ENCODE measurements around the gene CPA5. TPM values are rescaled to one million over a fixed set of nuclear protein-coding genes. Genes with fewer than 3 reads are reported as not detected.
A peak's percentile ranks its signal among the peaks of the same experiment; 100 is the strongest.

CPA5 gene
- total and polyA plus RNA-seq, 2 of the 8 experiments (the other 6 are each of a cell fraction or from before 2014, with no cell fraction given): 0.12 TPM; not detected in 1

GRCh38 chr7:130352194-130353074, 7.8 kb downstream of the CPA5 start:
- Histone ChIP-seq H4K91ac (replicated peaks; ENCODE audit: insufficient read length, low read length) (no peak overlapping the region), H2AK5ac (ENCODE audit: low read depth, low read length) (no peak overlapping the region), H3K4me2 (ENCODE audit: insufficient read depth in 1 of 2, low read depth in 2 of 2, low read length in 2 of 2) (no peak overlapping the region), H2AFZ (ENCODE audit: low read length) (peak overlapping the region; percentile 67), H2BK15ac (ENCODE audit: low read length) (0 out of 2 replicates have a peak overlapping the region, but pooled peaks have one; percentile 29), H4K20me1 (replicated peaks in 1 of 2; ENCODE audit: control insufficient read depth in 1 of 2, insufficient read depth in 2 of 2, low read length in 2 of 2) (no peaks in the 10 kb centered on the region), H3K4me3 (ENCODE audit: extremely low read depth in 1 of 4, insufficient read depth in 2 of 4, low read depth in 3 of 4, low read length in 4 of 4) (no peak overlapping the region), H3K27me3 (replicated peaks in 1 of 4; ENCODE audit: control insufficient read depth in 3 of 4, extremely low read depth in 1 of 4, insufficient read depth in 3 of 4, low read length in 3 of 4) (no peaks in the 10 kb centered on the region), H3K9ac (replicated peaks in 1 of 4; ENCODE audit: extremely low read depth in 1 of 4, low read depth in 3 of 4, low read length in 3 of 4) (no peak overlapping the region), H3K27ac (ENCODE audit: low read depth, low read length) (no peak overlapping the region), H2BK5ac (ENCODE audit: low read depth, low read length) (no peak overlapping the region), H2BK120ac (replicated peaks; ENCODE audit: low read depth, low read length) (no peak overlapping the region), H3K14ac (ENCODE audit: insufficient read length) (no peak overlapping the region), H3K23ac (ENCODE audit: insufficient read length) (no peak overlapping the region), H4K5ac (ENCODE audit: insufficient read length, low read depth, low read length) (no peak overlapping the region), H2BK12ac (ENCODE audit: low read depth, low read length) (peak overlapping the region; percentile 68; the same call in 1 of the 2 replicates), H3K9me3 (ENCODE audit: insufficient read depth in 2 of 2, low read depth in 1 of 2, low read length in 1 of 2) (no peaks in the 10 kb centered on the region), H2BK20ac (ENCODE audit: low read length) (0 out of 2 replicates have a peak overlapping the region, but pooled peaks have one; percentile 72), H3K4ac (replicated peaks; ENCODE audit: insufficient read length, low read depth, low read length) (no peak overlapping the region), H3K23me2 (ENCODE audit: low read depth, low read length) (no peaks in the 10 kb centered on the region), H3K36me3 (ENCODE audit: control insufficient read depth in 2 of 4, insufficient read depth in 4 of 4, low read length in 3 of 4) (no peaks in the 10 kb centered on the region), H3K79me2 (ENCODE audit: control insufficient read depth in 1 of 2, insufficient read depth in 2 of 2, low read length in 2 of 2) (no peaks in the 10 kb centered on the region), H3K56ac (replicated peaks; ENCODE audit: insufficient read length, low read depth, low read length) (no peak overlapping the region), H3K18ac (ENCODE audit: extremely low read depth, low read length) (no peak overlapping the region), H3K4me1 (replicated peaks in 1 of 4; ENCODE audit: control insufficient read depth in 3 of 4, insufficient read depth in 4 of 4, low read length in 3 of 4) (peaks cover 5 to 24% (median 17%) of the 10 kb centered on the region in 4 experiments), H4K8ac (ENCODE audit: extremely low read depth, insufficient read depth, low read length) (peak overlapping the region; percentile 59; the same call in 1 of the 2 replicates), H3K79me1 (ENCODE audit: low read depth, low read length) (no peaks in the 10 kb centered on the region)
- POLR2A ChIA-PET (ENCODE audit: partially characterized antibody): no interaction called here
- FAIRE-seq (no peak), DNase-seq (ENCODE audit: low read depth in 1 of 2, low spot score in 2 of 2) (no peak)
- TF ChIP-seq CEBPB (IDR thresholded peaks at IDR 0.05; ENCODE audit: low read depth, low read length): no peak
- WGBS, 2 experiments (ENCODE audit: extremely low coverage in 1 of 2, insufficient coverage in 1 of 2, insufficient read length in 1 of 2, insufficient replicate concordance in 2 of 2, low coverage in 1 of 2, low lambda C conversion rate in 2 of 2, missing lambda C conversion rate in 1 of 2): 83% methylated on average over 16 of the region's 20 CpGs; no CpG with 5 or more reads in 1 of the 2 experiments
- CTCF ChIA-PET (ENCODE audit: partially characterized antibody): interaction anchor here (1.0 kb wide), 2 partner anchors 28 to 59 kb away, joined by 3 to 4 read pairs; partner anchors contain the start of gene CPA4

Measured in H1 (cell line).